Upper lobe of left lung (tissue), 4 donors: ENCODE data around the gene PPAN.

Source experiments
- CTCF ChIP-seq, 6 experiments: fragments of 450-650 bp in 4 of 6; fragments of 200-600 bp in 2 of 6; sonication (generic) in 2 of 6; IDR thresholded peaks; one replicate each; pipeline ENCODE4 v1.5.1; 2016 to 2019; ENCODE audit warnings: antibody characterized with exemption in 6 of 6
- EP300 ChIP-seq, 4 donors: sonication (generic); formaldehyde crosslinking; IDR thresholded peaks; one replicate each; pipeline ENCODE4 v1.5.1; 2017; ENCODE audit warnings: antibody characterized with exemption in 4 of 4, control low read depth in 2 of 4
- POLR2A ChIP-seq, 4 donors: fragments of 450-650 bp; IDR thresholded peaks; one replicate each; pipeline ENCODE4 v1.5.1; 2016 to 2017; ENCODE audit warnings: antibody characterized with exemption in 4 of 4, mild to moderate bottlenecking in 2 of 4
- POLR2AphosphoS5 ChIP-seq, 2 donors: sonication (generic); formaldehyde crosslinking; IDR thresholded peaks; one replicate each; pipeline ENCODE4 v1.5.1; 2017; ENCODE audit warnings: antibody characterized with exemption in 2 of 2

- TF ChIP-seq POLR2AphosphoS5 (IDR thresholded peaks at IDR 0.05) (no peak), CTCF (IDR thresholded peaks at IDR 0.05) (no peak), POLR2A (IDR thresholded peaks at IDR 0.05) (no peak), EP300 (IDR thresholded peaks at IDR 0.05) (no peak)
Measured at GRCh38 chr19:10136936-10137335, 30.8 kb downstream of the PPAN start.
